Keratinocyte (primary cell): Measurements from ENCODE around the gene CCDC157. TPM values are rescaled to one million over a fixed set of nuclear protein-coding genes. Genes with fewer than 3 reads are reported as not detected.

Experiments used
- DNase-seq: peaks from one replicate; pipeline ENCODE4 v3.0.0-alpha.2; 2011; ENCODE audit warnings: low read depth, missing footprints, low spot score
- FAIRE-seq: peaks from 2 replicates; lab custom pipeline; 2011; peaks lifted over from hg19 to GRCh38; lab: Jason Lieb, UNC
- H2AFZ ChIP-seq: 2 replicates; pipeline ENCODE4 v1.6.0; 2012; ENCODE audit warnings: low read length, control low read depth, inconsistent platforms; ENCODE audit not compliant: control insufficient read depth
- H3K27ac ChIP-seq: 2 replicates; pipeline ENCODE4 v1.5.1; 2011; ENCODE audit warnings: low read length; ENCODE audit not compliant: control insufficient read depth, insufficient read depth
- H3K27me3 ChIP-seq: 3 replicates; pipeline ENCODE4 v1.6.0; 2011; ENCODE audit warnings: low read length; ENCODE audit not compliant: control insufficient read depth, insufficient read depth; ENCODE audit errors: extremely low read depth
- H3K36me3 ChIP-seq, 2 experiments: 2 replicates in 1 of 2; 3 replicates in 1 of 2; pipeline ENCODE4 v1.5.1; 2011; ENCODE audit warnings: low read length in 2 of 2, mild to moderate bottlenecking in 1 of 2; ENCODE audit not compliant: control insufficient read depth in 2 of 2, insufficient read depth in 2 of 2; ENCODE audit errors: extremely low read depth in 1 of 2
- H3K4me1 ChIP-seq: 3 replicates; pipeline ENCODE4 v1.5.1; 2011; ENCODE audit warnings: low read length; ENCODE audit not compliant: control insufficient read depth, insufficient read depth; ENCODE audit errors: extremely low read depth
- H3K4me2 ChIP-seq: 3 replicates; pipeline ENCODE4 v1.6.0; 2011; ENCODE audit warnings: low read depth, low read length; ENCODE audit not compliant: control insufficient read depth, insufficient read depth; ENCODE audit errors: extremely low read depth
- H3K4me3 ChIP-seq, 3 experiments: fragments of 200-600 bp in 1 of 3; sonication (generic) in 1 of 3; 2 replicates in 2 of 3; 3 replicates in 1 of 3; pipeline ENCODE4 v1.5.1; 2011 to 2016; ENCODE audit warnings: low read length in 3 of 3, mild to moderate bottlenecking in 3 of 3, control low read depth in 2 of 3, inconsistent platforms in 1 of 3, low read depth in 1 of 3, mixed read lengths in 1 of 3, mixed run types in 1 of 3, moderate library complexity in 1 of 3; ENCODE audit not compliant: control insufficient read depth in 2 of 3, insufficient read depth in 2 of 3; ENCODE audit errors: extremely low read depth in 1 of 3
- H3K79me2 ChIP-seq: 2 replicates; pipeline ENCODE4 v1.6.0; 2012; ENCODE audit warnings: low read length; ENCODE audit not compliant: control insufficient read depth, insufficient read depth
- H3K9ac ChIP-seq: 3 replicates; pipeline ENCODE4 v1.6.0; 2011; ENCODE audit warnings: low read length; ENCODE audit not compliant: control insufficient read depth, insufficient read depth; ENCODE audit errors: extremely low read depth
- H3K9me1 ChIP-seq: 3 replicates; pipeline ENCODE4 v1.6.0; 2011; ENCODE audit warnings: low read length; ENCODE audit not compliant: control insufficient read depth, insufficient read depth; ENCODE audit errors: extremely low read depth
- H3K9me3 ChIP-seq: 2 replicates; pipeline ENCODE4 v1.5.1; 2012; ENCODE audit warnings: low read depth, low read length; ENCODE audit not compliant: control insufficient read depth
- H4K20me1 ChIP-seq: 3 replicates; pipeline ENCODE4 v1.6.0; 2011; ENCODE audit warnings: low read length; ENCODE audit not compliant: control insufficient read depth, insufficient read depth; ENCODE audit errors: extremely low read depth
- CTCF ChIP-seq, 3 experiments: IDR thresholded peaks in 1 of 3; conservative IDR thresholded peaks in 1 of 3; optimal IDR thresholded peaks in 1 of 3; 2 replicates in 2 of 3; 3 replicates in 1 of 3; pipeline versions ENCODE3 to v1.5.1; 2011; ENCODE audit warnings: low read length in 3 of 3, mild to moderate bottlenecking in 3 of 3, moderate library complexity in 2 of 3, control low read depth in 1 of 3, inconsistent platforms in 1 of 3; ENCODE audit not compliant: insufficient read depth in 2 of 3; ENCODE audit errors: extremely low read depth in 1 of 3
- EZH2 ChIP-seq: IDR thresholded peaks from one replicate; pipeline ENCODE4 v1.6.1; 2012; ENCODE audit warnings: inconsistent platforms, mild to moderate bottlenecking, low read length, moderate library complexity
- dilution Hi-C: fragments of 300-500 bp; cut with MboI; formaldehyde crosslinking; loops from one replicate; pipeline ENCODE4 v1.7.0; 2020; ENCODE audit warnings: low sequenced_read_pairs; ENCODE audit not compliant: extremely low pct_ligation_motif_present
- polyA plus RNA-seq, 5 experiments: library from polyadenylated mRNA; depleted of rRNA in 3 of 5; stranded (reverse) in 3 of 5; stranded (forward) in 1 of 5; unstranded in 1 of 5; fragments of >200 nt; gene quantifications; 1 replicate in 1 of 5; 2 replicates in 3 of 5; 3 replicates in 1 of 5; pipeline versions ENCODE4 v1.2.1 to v1.2.3, GENCODE V29; 2011 to 2012; ENCODE audit warnings: missing spikeins in 2 of 5, low read depth in 1 of 5, low replicate concordance in 1 of 5

Gene CCDC157
- polyA plus RNA-seq, 1 donor (not counting 4 experiments of a cell fraction or from before 2014, with no cell fraction given), result 1.3 TPM

- FAIRE-seq, result no peak
Measured at GRCh38 chr22:30365891-30366290, 9.1 kb downstream of the CCDC157 start.

GRCh38 chr22:30368420-30368819 lies 11.6 kb downstream of the CCDC157 start:
- Histone ChIP-seq H4K20me1 (no peaks in the 10 kb centered on the region), H3K9ac (no peak overlapping the region), H3K4me1 (no peaks in the 10 kb centered on the region), H3K4me2 (no peak overlapping the region), H3K27me3 (no peaks in the 10 kb centered on the region), H2AFZ (no peak overlapping the region), H3K79me2 (no peaks in the 10 kb centered on the region), H3K36me3 (no peaks in the 10 kb centered on the region), H3K27ac (no peak overlapping the region), H3K9me1 (no peaks in the 10 kb centered on the region), H3K4me3 (no peak overlapping the region), H3K9me3 (no peaks in the 10 kb centered on the region)
- dilution Hi-C loops, result no loop called here
- DNase-seq (no peak), FAIRE-seq (no peak)
- TF ChIP-seq EZH2 (no peak), CTCF (optimal IDR thresholded peaks at IDR 0.05 in 1 of 3, IDR thresholded peaks at IDR 0.05 in 1 of 3, conservative IDR thresholded peaks at IDR 0.05 in 1 of 3; ENCODE audit: extremely low read depth in 1 of 3, insufficient read depth in 2 of 3, low read length in 3 of 3) (no peak)

More at GRCh38 chr22:30365891-30366290, 9.1 kb downstream of the CCDC157 start:
- dilution Hi-C loops, result no loop called here
- no peaks in the 10 kb centered on the region for H3K27me3 ChIP-seq
- no peak overlapping the region for H3K9ac ChIP-seq
- no peaks in the 10 kb centered on the region for H3K9me1 ChIP-seq
- no peaks in the 10 kb centered on the region for H3K9me3 ChIP-seq
- no peaks in the 10 kb centered on the region for H4K20me1 ChIP-seq
- TF ChIP-seq CTCF (optimal IDR thresholded peaks at IDR 0.05 in 1 of 3, IDR thresholded peaks at IDR 0.05 in 1 of 3, conservative IDR thresholded peaks at IDR 0.05 in 1 of 3; ENCODE audit: extremely low read depth in 1 of 3, insufficient read depth in 2 of 3, low read length in 3 of 3) (no peak), EZH2 (no peak)
- no peaks in the 10 kb centered on the region for H3K79me2 ChIP-seq
- H3K36me3 ChIP-seq, result no peaks in the 10 kb centered on the region
- no peak overlapping the region for H3K27ac ChIP-seq
- no peaks in the 10 kb centered on the region for H3K4me1 ChIP-seq
- H2AFZ ChIP-seq, result no peak overlapping the region
- H3K4me2 ChIP-seq, result no peak overlapping the region
- DNase-seq, result no peak
- H3K4me3 ChIP-seq, result no peak overlapping the region
